ENCODE data around the gene STYXL1. TPM values are rescaled to one million over a fixed set of nuclear protein-coding genes. Genes with fewer than 3 reads are reported as not detected.

STYXL1 gene
- total and polyA plus RNA-seq, 2 experiments from 2014 or later, result 56.3 to 70.1 TPM

GRCh38 chr7:75968012-75968411 lies 79.8 kb downstream of the STYXL1 start:
- no peak for DNase-seq (ENCODE audit: low spot score)
- TF ChIP-seq EZH2 (IDR thresholded peaks at IDR 0.05; ENCODE audit: borderline replicate concordance), result no peak
- TF ChIP-seq, protein P1, sequence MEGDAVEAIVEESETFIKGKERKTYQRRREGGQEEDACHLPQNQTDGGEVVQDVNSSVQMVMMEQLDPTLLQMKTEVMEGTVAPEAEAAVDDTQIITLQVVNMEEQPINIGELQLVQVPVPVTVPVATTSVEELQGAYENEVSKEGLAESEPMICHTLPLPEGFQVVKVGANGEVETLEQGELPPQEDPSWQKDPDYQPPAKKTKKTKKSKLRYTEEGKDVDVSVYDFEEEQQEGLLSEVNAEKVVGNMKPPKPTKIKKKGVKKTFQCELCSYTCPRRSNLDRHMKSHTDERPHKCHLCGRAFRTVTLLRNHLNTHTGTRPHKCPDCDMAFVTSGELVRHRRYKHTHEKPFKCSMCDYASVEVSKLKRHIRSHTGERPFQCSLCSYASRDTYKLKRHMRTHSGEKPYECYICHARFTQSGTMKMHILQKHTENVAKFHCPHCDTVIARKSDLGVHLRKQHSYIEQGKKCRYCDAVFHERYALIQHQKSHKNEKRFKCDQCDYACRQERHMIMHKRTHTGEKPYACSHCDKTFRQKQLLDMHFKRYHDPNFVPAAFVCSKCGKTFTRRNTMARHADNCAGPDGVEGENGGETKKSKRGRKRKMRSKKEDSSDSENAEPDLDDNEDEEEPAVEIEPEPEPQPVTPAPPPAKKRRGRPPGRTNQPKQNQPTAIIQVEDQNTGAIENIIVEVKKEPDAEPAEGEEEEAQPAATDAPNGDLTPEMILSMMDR (IDR thresholded peaks at IDR 0.05; ENCODE audit: poor library complexity), result no peak
- TF ChIP-seq EZH2phosphoT487 (IDR thresholded peaks at IDR 0.05; ENCODE audit: low read depth, severe bottlenecking, unreplicated experiment), result no peak
- 89% methylated on average over 10 of the region's 10 CpGs for WGBS (ENCODE audit: low lambda C conversion rate, missing lambda C conversion rate)
- Histone ChIP-seq H3K27me3 (no peaks in the 10 kb centered on the region), H4K20me1 (ENCODE audit: insufficient read depth, poor library complexity, severe bottlenecking) (no peaks in the 10 kb centered on the region), H3K4me1 (ENCODE audit: insufficient read depth) (peaks cover 13% of the 10 kb centered on the region), H3K4me2 (no peak overlapping the region), H2AFZ (no peak overlapping the region), H3K9me2 (replicated peaks; ENCODE audit: insufficient read depth) (no peaks in the 10 kb centered on the region), H3K27ac (no peak overlapping the region), H3K79me2 (peaks cover 11% of the 10 kb centered on the region), H3K9me3 (ENCODE audit: low read depth) (no peaks in the 10 kb centered on the region), H3K36me3 (replicated peaks; ENCODE audit: insufficient read depth, low read depth) (no peaks in the 10 kb centered on the region), H3K4me3 (no peak overlapping the region)

GRCh38 chr7:75967487-75967997 lies 80.3 kb downstream of the STYXL1 start:
- H3K4me2 ChIP-seq, result no peak overlapping the region
- peak; percentile 63 for DNase-seq (ENCODE audit: low spot score)
- peaks cover 11% of the 10 kb centered on the region for H3K79me2 ChIP-seq
- H2AFZ ChIP-seq, result no peak overlapping the region
- H3K27ac ChIP-seq, result peak overlapping the region; percentile 45
- H3K27me3 ChIP-seq, result no peaks in the 10 kb centered on the region
- no peaks in the 10 kb centered on the region for H3K9me2 ChIP-seq (replicated peaks; ENCODE audit: insufficient read depth)
- H3K36me3 ChIP-seq (replicated peaks; ENCODE audit: insufficient read depth, low read depth), result no peaks in the 10 kb centered on the region
- H4K20me1 ChIP-seq (ENCODE audit: insufficient read depth, poor library complexity, severe bottlenecking), result no peaks in the 10 kb centered on the region
- 61% methylated on average over 12 of the region's 13 CpGs for WGBS (ENCODE audit: low lambda C conversion rate, missing lambda C conversion rate)
- H3K9me3 ChIP-seq (ENCODE audit: low read depth), result no peaks in the 10 kb centered on the region
- peaks cover 13% of the 10 kb centered on the region for H3K4me1 ChIP-seq (ENCODE audit: insufficient read depth)
- TF ChIP-seq EZH2 (IDR thresholded peaks at IDR 0.05; ENCODE audit: borderline replicate concordance), result no peak
- no peak overlapping the region for H3K4me3 ChIP-seq

GRCh38 chr7:75967055-75967454 lies 80.7 kb downstream of the STYXL1 start:
- H4K20me1 ChIP-seq (ENCODE audit: insufficient read depth, poor library complexity, severe bottlenecking), result no peaks in the 10 kb centered on the region
- 97% methylated on average over 11 of the region's 11 CpGs for whole genome bisulfite sequencing (ENCODE audit: low lambda C conversion rate, missing lambda C conversion rate)

More at GRCh38 chr7:75967055-75967454, 80.7 kb downstream of the STYXL1 start:
- H3K9me2 ChIP-seq (replicated peaks; ENCODE audit: insufficient read depth), result no peaks in the 10 kb centered on the region
- TF ChIP-seq EZH2 (IDR thresholded peaks at IDR 0.05; ENCODE audit: borderline replicate concordance), result no peak
- TF ChIP-seq, protein P1 (IDR thresholded peaks at IDR 0.05; ENCODE audit: poor library complexity), result no peak
- TF ChIP-seq EZH2phosphoT487 (IDR thresholded peaks at IDR 0.05; ENCODE audit: low read depth, severe bottlenecking, unreplicated experiment), result no peak
- no peaks in the 10 kb centered on the region for H3K27me3 ChIP-seq
- no peaks in the 10 kb centered on the region for H3K9me3 ChIP-seq (ENCODE audit: low read depth)
- no peak overlapping the region for H2AFZ ChIP-seq
- H3K4me2 ChIP-seq, result no peak overlapping the region
- no peaks in the 10 kb centered on the region for H3K36me3 ChIP-seq (replicated peaks; ENCODE audit: insufficient read depth, low read depth)
- peak overlapping the region; percentile 45 for H3K27ac ChIP-seq
- H3K4me1 ChIP-seq (ENCODE audit: insufficient read depth), result peaks cover 13% of the 10 kb centered on the region
- peaks cover 12% of the 10 kb centered on the region for H3K79me2 ChIP-seq
- no peak for DNase-seq (ENCODE audit: low spot score)
- no peak overlapping the region for H3K4me3 ChIP-seq
